ENCODE measurements around the gene TRPC4.

The TRPC4 gene

DNA sequence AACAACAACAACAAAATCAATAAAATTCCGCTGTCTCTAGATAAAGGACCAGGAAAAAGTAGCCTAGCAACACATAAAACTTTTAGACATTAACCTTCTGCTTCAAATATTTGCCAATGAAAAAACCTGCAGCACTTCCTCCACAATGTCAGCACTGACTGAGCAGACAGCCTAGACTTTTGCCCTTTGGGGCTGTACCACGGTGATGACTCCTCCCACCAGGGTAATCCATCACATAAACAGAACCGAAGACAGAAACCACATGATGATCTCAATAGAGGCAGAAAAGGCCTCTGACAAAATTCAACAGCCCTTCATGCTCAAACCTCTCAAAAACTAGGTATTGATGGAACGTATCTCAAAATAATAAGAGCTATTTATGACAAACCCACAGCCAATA is 30.2 kb upstream of the TRPC4 start:
- 43% methylated on average over 3 of the region's 4 CpGs for WGBS (ENCODE audit: insufficient coverage)
- ChIA-PET CTCF (no interaction called here), POLR2A (no interaction called here)
- no peaks in the 10 kb centered on the region for H3K27me3 ChIP-seq (replicated peaks in 2 of 5; ENCODE audit: control insufficient read depth in 4 of 5, insufficient read depth in 5 of 5, low read length in 4 of 5)
- no peaks in the 10 kb centered on the region for H3K36me3 ChIP-seq (ENCODE audit: control insufficient read depth in 4 of 4, insufficient read depth in 4 of 4, low read length in 3 of 4)
- H3K27ac ChIP-seq (ENCODE audit: insufficient read depth in 1 of 2, low read depth in 1 of 2, low read length in 2 of 2, poor library complexity in 1 of 2, severe bottlenecking in 2 of 2): no peak overlapping the region
- no peak for DNase-seq
- no peak overlapping the region for H3K4me3 ChIP-seq (ENCODE audit: control insufficient read depth in 1 of 7, extremely low read depth in 1 of 7, insufficient read depth in 4 of 7, low read depth in 2 of 7, low read length in 6 of 7)
- no peaks in the 10 kb centered on the region for H3K4me1 ChIP-seq (ENCODE audit: control extremely low read depth in 1 of 4, control insufficient read depth in 4 of 4, insufficient read depth in 4 of 4, low read length in 3 of 4)
- no peaks in the 10 kb centered on the region for H3K9me3 ChIP-seq (ENCODE audit: control extremely low read depth in 1 of 5, control insufficient read depth in 4 of 5, insufficient read depth in 2 of 5, low read depth in 1 of 5, low read length in 4 of 5)

DNA sequence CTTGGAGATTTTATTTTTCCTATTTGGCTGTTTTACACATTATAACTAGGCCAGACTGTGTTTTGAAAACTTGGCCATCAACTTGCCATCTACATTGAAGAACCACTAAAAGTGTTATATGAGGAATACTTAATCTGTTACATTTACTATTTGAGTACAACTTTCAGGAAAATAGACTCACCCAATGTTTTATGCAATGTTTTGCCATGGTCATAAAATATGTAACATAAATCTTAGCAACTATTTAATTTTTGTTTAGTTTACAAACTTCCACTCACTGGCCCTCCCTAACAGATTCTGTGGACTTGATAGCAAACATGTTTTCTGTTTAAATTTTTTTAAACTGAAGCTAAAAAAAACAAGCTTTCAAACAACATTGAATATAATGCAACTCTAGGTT is 23.7 kb upstream of the TRPC4 start:
- H3K27me3 ChIP-seq (replicated peaks in 2 of 5; ENCODE audit: control insufficient read depth in 4 of 5, insufficient read depth in 5 of 5, low read length in 4 of 5): no peaks in the 10 kb centered on the region
- CTCF ChIA-PET: no interaction called here
- H3K36me3 ChIP-seq (ENCODE audit: control insufficient read depth in 4 of 4, insufficient read depth in 4 of 4, low read length in 3 of 4): no peaks in the 10 kb centered on the region
- DNase-seq: no peak
- no peak overlapping the region for H3K27ac ChIP-seq (ENCODE audit: insufficient read depth in 1 of 2, low read depth in 1 of 2, low read length in 2 of 2, poor library complexity in 1 of 2, severe bottlenecking in 2 of 2)
- H3K9me3 ChIP-seq (ENCODE audit: control extremely low read depth in 1 of 5, control insufficient read depth in 4 of 5, insufficient read depth in 2 of 5, low read depth in 1 of 5, low read length in 4 of 5): peaks cover 0 to 4% (median 0%) of the 10 kb centered on the region in 5 experiments
- no peaks in the 10 kb centered on the region for H3K4me1 ChIP-seq (ENCODE audit: control extremely low read depth in 1 of 4, control insufficient read depth in 4 of 4, insufficient read depth in 4 of 4, low read length in 3 of 4)
- no peak overlapping the region for H3K4me3 ChIP-seq (ENCODE audit: control insufficient read depth in 1 of 7, extremely low read depth in 1 of 7, insufficient read depth in 4 of 7, low read depth in 2 of 7, low read length in 6 of 7)
- POLR2A ChIA-PET: no interaction called here

DNA sequence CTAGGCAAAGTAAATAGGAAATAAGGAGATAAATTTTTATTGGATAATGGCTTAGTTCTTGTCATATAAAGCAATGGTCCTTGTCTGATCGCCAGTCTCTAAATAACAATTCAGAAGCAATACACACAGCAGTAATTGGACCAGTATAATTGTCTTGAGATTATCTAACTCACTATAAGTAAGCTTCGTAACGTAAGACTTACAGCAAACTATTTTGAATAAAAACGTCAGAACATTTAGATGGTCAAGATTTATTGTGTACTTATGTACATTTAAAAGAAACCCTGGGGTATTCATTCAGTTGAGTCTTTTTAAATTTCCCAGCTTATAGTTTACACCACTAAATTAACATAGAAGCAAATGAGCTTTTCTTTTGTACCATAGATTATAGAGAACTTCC is 20.2 kb upstream of the TRPC4 start:
- ChIA-PET POLR2A (no interaction called here), CTCF (no interaction called here)
- Histone ChIP-seq H3K4me1 (ENCODE audit: control extremely low read depth in 1 of 4, control insufficient read depth in 4 of 4, insufficient read depth in 4 of 4, low read length in 3 of 4) (no peaks in the 10 kb centered on the region), H3K9me3 (ENCODE audit: control extremely low read depth in 1 of 5, control insufficient read depth in 4 of 5, insufficient read depth in 2 of 5, low read depth in 1 of 5, low read length in 4 of 5) (peaks cover 0 to 4% (median 0%) of the 10 kb centered on the region in 5 experiments), H3K27me3 (replicated peaks in 2 of 5; ENCODE audit: control insufficient read depth in 4 of 5, insufficient read depth in 5 of 5, low read length in 4 of 5) (peaks cover 0 to 2% (median 0%) of the 10 kb centered on the region in 5 experiments), H3K27ac (ENCODE audit: insufficient read depth in 1 of 2, low read depth in 1 of 2, low read length in 2 of 2, poor library complexity in 1 of 2, severe bottlenecking in 2 of 2) (no peak overlapping the region), H3K36me3 (ENCODE audit: control insufficient read depth in 4 of 4, insufficient read depth in 4 of 4, low read length in 3 of 4) (no peaks in the 10 kb centered on the region), H3K4me3 (ENCODE audit: control insufficient read depth in 1 of 7, extremely low read depth in 1 of 7, insufficient read depth in 4 of 7, low read depth in 2 of 7, low read length in 6 of 7) (no peak overlapping the region)
- DNase-seq: no peak
- no CpG with 5 or more reads among the region's 4 CpGs for WGBS (ENCODE audit: insufficient coverage)

DNA sequence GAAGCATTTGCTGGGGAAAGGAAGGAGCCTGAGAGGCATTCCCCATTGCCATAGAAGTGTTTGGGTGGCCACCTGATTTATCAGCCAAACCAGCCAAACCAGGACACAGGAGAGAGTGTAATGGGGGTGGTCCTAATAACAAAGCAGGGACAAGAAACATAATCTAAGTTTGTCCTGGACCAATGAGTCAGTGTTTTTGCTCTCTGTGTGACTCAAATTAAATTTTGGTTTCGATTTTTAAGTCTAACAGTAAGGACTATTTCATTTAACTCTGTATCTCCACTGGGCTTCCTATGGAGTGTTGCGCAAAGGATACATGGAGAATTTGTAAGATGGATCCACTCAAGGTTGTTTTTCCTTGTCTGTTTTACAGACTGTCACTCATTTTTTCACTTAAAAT is 19.5 kb upstream of the TRPC4 start:
- CTCF ChIA-PET: no interaction called here
- H3K27ac ChIP-seq (ENCODE audit: insufficient read depth in 1 of 2, low read depth in 1 of 2, low read length in 2 of 2, poor library complexity in 1 of 2, severe bottlenecking in 2 of 2): no peak overlapping the region
- 100% methylated on average over 1 of the region's 2 CpGs for whole genome bisulfite sequencing (ENCODE audit: insufficient coverage)
- H3K36me3 ChIP-seq (ENCODE audit: control insufficient read depth in 4 of 4, insufficient read depth in 4 of 4, low read length in 3 of 4): no peaks in the 10 kb centered on the region
- no peak for DNase-seq
- peaks cover 0 to 2% (median 0%) of the 10 kb centered on the region in 5 experiments for H3K27me3 ChIP-seq (replicated peaks in 2 of 5; ENCODE audit: control insufficient read depth in 4 of 5, insufficient read depth in 5 of 5, low read length in 4 of 5)
- H3K4me1 ChIP-seq (ENCODE audit: control extremely low read depth in 1 of 4, control insufficient read depth in 4 of 4, insufficient read depth in 4 of 4, low read length in 3 of 4): no peaks in the 10 kb centered on the region
- H3K4me3 ChIP-seq (ENCODE audit: control insufficient read depth in 1 of 7, extremely low read depth in 1 of 7, insufficient read depth in 4 of 7, low read depth in 2 of 7, low read length in 6 of 7): no peak overlapping the region
- peaks cover 0 to 4% (median 0%) of the 10 kb centered on the region in 5 experiments for H3K9me3 ChIP-seq (ENCODE audit: control extremely low read depth in 1 of 5, control insufficient read depth in 4 of 5, insufficient read depth in 2 of 5, low read depth in 1 of 5, low read length in 4 of 5)
- POLR2A ChIA-PET: no interaction called here

DNA sequence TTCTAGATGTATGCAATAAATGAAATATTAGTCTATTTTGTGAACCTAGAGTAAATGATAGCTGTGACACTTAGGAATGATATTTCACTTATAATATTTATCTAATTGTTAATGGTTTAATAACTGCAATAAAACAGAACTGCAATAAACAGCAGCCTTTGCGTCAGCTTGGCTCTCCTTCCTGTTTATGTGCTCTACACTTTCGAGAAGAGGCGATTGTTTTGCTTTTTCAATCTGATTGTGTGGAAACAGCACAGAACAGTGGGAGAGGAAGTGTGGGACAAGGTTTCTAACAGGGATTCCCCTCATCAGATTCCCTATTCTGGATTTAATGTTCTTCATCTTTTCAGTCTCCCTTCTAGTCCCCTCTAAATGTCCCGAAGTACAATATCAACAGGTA is 17.3 kb upstream of the TRPC4 start:
- 8% methylated on average over 2 of the region's 4 CpGs for WGBS (ENCODE audit: insufficient coverage)
- Histone ChIP-seq H3K27ac (ENCODE audit: insufficient read depth in 1 of 2, low read depth in 1 of 2, low read length in 2 of 2, poor library complexity in 1 of 2, severe bottlenecking in 2 of 2) (no peak overlapping the region), H3K9me3 (ENCODE audit: control extremely low read depth in 1 of 5, control insufficient read depth in 4 of 5, insufficient read depth in 2 of 5, low read depth in 1 of 5, low read length in 4 of 5) (peaks cover 0 to 4% (median 0%) of the 10 kb centered on the region in 5 experiments), H3K4me3 (ENCODE audit: control insufficient read depth in 1 of 7, extremely low read depth in 1 of 7, insufficient read depth in 4 of 7, low read depth in 2 of 7, low read length in 6 of 7) (no peak overlapping the region), H3K36me3 (ENCODE audit: control insufficient read depth in 4 of 4, insufficient read depth in 4 of 4, low read length in 3 of 4) (no peaks in the 10 kb centered on the region), H3K4me1 (ENCODE audit: control extremely low read depth in 1 of 4, control insufficient read depth in 4 of 4, insufficient read depth in 4 of 4, low read length in 3 of 4) (no peaks in the 10 kb centered on the region), H3K27me3 (replicated peaks in 2 of 5; ENCODE audit: control insufficient read depth in 4 of 5, insufficient read depth in 5 of 5, low read length in 4 of 5) (peaks cover 0 to 2% (median 0%) of the 10 kb centered on the region in 5 experiments)
- DNase-seq: no peak
- POLR2A ChIA-PET: no interaction called here
- CTCF ChIA-PET: interaction anchor here (1.5 kb wide), 1 partner anchor 18 kb away, joined by 4 read pairs; the partner anchor contains the start of gene TRPC4

DNA sequence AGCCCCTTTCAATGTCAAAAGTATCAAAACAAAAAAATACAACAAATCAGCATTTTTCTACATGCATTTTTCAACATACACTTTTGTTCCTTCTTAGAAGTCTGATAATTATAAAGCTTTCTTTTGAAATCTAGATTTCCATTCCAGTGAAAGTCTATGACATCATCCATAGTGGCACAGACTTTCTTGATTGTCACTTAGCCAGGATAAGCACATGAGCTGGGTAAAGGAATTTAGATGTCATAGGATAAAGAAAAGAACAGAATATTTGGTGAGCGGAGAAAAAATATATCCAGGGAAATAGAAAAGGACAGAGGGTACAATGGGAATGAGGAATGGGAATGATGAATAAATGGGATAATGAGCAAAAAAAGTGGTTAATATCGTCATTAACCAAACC is 15.1 kb upstream of the TRPC4 start:
- Histone ChIP-seq H3K4me3 (ENCODE audit: control insufficient read depth in 1 of 7, extremely low read depth in 1 of 7, insufficient read depth in 4 of 7, low read depth in 2 of 7, low read length in 6 of 7) (no peak overlapping the region), H3K36me3 (ENCODE audit: control insufficient read depth in 4 of 4, insufficient read depth in 4 of 4, low read length in 3 of 4) (no peaks in the 10 kb centered on the region), H3K27me3 (replicated peaks in 2 of 5; ENCODE audit: control insufficient read depth in 4 of 5, insufficient read depth in 5 of 5, low read length in 4 of 5) (peaks cover 0 to 2% (median 0%) of the 10 kb centered on the region in 5 experiments), H3K9me3 (ENCODE audit: control extremely low read depth in 1 of 5, control insufficient read depth in 4 of 5, insufficient read depth in 2 of 5, low read depth in 1 of 5, low read length in 4 of 5) (peaks cover 0 to 4% (median 0%) of the 10 kb centered on the region in 5 experiments), H3K27ac (ENCODE audit: insufficient read depth in 1 of 2, low read depth in 1 of 2, low read length in 2 of 2, poor library complexity in 1 of 2, severe bottlenecking in 2 of 2) (no peak overlapping the region), H3K4me1 (ENCODE audit: control extremely low read depth in 1 of 4, control insufficient read depth in 4 of 4, insufficient read depth in 4 of 4, low read length in 3 of 4) (no peaks in the 10 kb centered on the region)
- 100% methylated on average over 1 of the region's 2 CpGs for WGBS (ENCODE audit: insufficient coverage)
- no peak for DNase-seq
- CTCF ChIA-PET: no interaction called here
- POLR2A ChIA-PET: no interaction called here

DNA sequence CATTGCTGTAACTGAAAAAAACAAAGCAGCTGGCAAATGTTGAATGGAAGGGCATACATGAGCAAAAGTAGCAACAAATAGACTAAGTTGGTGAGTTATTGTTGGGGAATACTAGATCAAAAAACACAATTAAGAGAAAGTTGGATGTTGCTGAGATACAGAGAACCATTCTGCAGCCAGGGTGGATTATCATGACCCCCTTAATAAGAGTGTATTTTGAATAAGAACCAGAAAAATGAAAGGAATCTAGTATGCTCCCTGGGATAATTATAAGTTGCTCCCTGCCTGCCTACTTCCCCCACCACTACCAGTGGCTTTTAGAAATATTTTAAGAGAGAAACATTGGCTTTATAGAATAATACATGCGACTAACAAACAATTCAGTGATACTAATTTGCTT is 14.5 kb upstream of the TRPC4 start:
- Histone ChIP-seq H3K27ac (ENCODE audit: insufficient read depth in 1 of 2, low read depth in 1 of 2, low read length in 2 of 2, poor library complexity in 1 of 2, severe bottlenecking in 2 of 2) (no peak overlapping the region), H3K27me3 (replicated peaks in 2 of 5; ENCODE audit: control insufficient read depth in 4 of 5, insufficient read depth in 5 of 5, low read length in 4 of 5) (peaks cover 0 to 2% (median 0%) of the 10 kb centered on the region in 5 experiments), H3K4me3 (ENCODE audit: control insufficient read depth in 1 of 7, extremely low read depth in 1 of 7, insufficient read depth in 4 of 7, low read depth in 2 of 7, low read length in 6 of 7) (no peak overlapping the region), H3K9me3 (ENCODE audit: control extremely low read depth in 1 of 5, control insufficient read depth in 4 of 5, insufficient read depth in 2 of 5, low read depth in 1 of 5, low read length in 4 of 5) (peaks cover 0 to 2% (median 0%) of the 10 kb centered on the region in 5 experiments), H3K4me1 (ENCODE audit: control extremely low read depth in 1 of 4, control insufficient read depth in 4 of 4, insufficient read depth in 4 of 4, low read length in 3 of 4) (no peaks in the 10 kb centered on the region), H3K36me3 (ENCODE audit: control insufficient read depth in 4 of 4, insufficient read depth in 4 of 4, low read length in 3 of 4) (no peaks in the 10 kb centered on the region)
- ChIA-PET CTCF (no interaction called here), POLR2A (no interaction called here)
- no peak for DNase-seq
- WGBS (ENCODE audit: insufficient coverage): no CpG with 5 or more reads among the region's 1 CpG

All from common myeloid progenitor, CD34-positive (primary cell).